ENCODE data around the gene MVB12B.

MVB12B gene

DNA sequence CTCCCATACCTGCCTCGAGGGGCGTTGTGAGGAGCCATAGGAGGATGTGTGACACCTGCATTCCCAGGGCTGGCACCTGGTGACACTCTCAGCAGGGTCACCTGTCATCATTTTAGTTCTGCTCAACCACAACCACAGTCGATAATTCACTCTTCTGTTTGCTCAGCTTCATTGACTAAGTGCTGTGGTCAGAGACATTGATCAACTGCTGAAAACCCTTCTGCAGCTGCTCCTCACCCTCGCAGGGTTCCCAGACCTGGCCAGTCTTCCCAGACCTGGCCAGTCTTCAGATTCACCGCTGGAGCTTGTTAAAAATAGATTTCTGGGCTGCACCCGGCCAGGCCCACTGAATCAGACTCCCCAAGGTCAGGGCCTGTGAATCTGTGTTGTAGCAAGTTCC lies 92.8 kb downstream of the MVB12B start:
- H3K4me3 ChIP-seq (ENCODE audit: low read length) = no peak overlapping the region
- TF ChIP-seq, protein P1, sequence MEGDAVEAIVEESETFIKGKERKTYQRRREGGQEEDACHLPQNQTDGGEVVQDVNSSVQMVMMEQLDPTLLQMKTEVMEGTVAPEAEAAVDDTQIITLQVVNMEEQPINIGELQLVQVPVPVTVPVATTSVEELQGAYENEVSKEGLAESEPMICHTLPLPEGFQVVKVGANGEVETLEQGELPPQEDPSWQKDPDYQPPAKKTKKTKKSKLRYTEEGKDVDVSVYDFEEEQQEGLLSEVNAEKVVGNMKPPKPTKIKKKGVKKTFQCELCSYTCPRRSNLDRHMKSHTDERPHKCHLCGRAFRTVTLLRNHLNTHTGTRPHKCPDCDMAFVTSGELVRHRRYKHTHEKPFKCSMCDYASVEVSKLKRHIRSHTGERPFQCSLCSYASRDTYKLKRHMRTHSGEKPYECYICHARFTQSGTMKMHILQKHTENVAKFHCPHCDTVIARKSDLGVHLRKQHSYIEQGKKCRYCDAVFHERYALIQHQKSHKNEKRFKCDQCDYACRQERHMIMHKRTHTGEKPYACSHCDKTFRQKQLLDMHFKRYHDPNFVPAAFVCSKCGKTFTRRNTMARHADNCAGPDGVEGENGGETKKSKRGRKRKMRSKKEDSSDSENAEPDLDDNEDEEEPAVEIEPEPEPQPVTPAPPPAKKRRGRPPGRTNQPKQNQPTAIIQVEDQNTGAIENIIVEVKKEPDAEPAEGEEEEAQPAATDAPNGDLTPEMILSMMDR (conservative IDR thresholded peaks at IDR 0.05; ENCODE audit: low read length) = no peak
- DNase-seq (ENCODE audit: low read depth) = no peak

DNA sequence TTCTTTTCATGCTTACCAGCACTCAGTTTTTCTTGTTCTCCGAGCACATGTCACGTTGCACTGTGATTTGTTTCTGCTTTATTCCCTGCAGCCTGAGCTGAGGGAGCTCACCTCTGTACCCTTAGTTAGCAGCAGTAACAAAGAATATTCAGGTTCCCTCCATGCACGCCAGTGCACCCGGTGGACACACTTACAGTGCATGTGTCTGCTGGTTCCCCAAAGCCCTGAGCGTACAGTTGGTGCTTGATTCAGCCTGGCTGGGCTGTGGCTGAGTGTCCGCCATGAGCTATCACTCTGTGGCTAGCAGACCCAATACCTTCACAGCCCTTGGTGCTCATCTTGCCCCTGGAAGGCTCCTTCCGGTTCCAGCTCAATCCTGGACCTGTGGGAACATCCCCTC lies 93.5 kb downstream of the MVB12B start:
- H3K4me3 ChIP-seq (ENCODE audit: low read length) = no peak overlapping the region
- no peak for DNase-seq (ENCODE audit: low read depth)
- TF ChIP-seq, protein P1 (conservative IDR thresholded peaks at IDR 0.05; ENCODE audit: low read length) = no peak

DNA sequence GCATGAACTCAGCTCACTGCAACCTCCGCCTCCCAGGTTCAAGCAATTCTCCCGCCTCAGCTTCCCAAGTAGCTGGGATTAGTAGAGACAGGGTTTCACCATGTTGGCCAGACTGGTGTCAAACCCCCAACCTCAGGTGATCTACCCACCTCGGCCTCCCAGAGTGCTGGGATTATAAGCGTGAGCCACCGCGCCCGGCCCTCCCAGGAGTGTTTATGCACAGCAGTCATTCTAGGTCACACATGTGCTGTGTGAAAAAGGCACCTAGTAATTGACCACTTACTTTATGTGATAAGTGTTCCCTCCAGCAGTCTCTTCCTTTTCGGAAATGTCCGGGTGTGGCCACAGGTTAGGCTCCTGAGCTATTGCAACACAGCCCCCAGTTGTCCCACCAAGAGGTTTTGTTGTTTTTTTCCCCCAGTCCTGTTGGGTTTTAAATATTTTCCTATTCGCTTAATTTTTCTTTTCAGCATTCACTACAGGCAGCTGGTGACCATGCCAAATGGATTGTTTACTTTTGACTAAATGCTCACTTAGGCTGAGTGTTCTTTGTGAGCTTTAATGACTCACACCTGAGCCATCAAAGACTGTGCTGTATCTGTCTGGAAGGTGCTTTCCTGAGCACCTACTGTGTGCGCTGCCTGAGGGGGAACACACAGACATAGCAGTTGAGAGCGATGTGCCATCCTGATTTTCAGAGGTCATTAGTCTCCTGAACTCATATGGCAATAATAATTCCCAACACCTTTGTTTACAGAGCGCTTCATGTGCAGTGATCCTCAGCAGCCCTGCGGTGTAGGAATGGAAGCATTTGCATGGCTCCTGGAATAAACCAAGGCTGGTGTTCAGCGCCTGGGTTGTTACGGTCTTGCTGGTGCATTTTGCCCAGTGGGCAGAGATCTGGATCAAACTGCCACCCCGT lies 94.3 kb downstream of the MVB12B start:
- DNase-seq (ENCODE audit: low read depth) = no peak
- no peak overlapping the region for H3K4me3 ChIP-seq (ENCODE audit: low read length)
- TF ChIP-seq, protein P1 (conservative IDR thresholded peaks at IDR 0.05; ENCODE audit: low read length) = no peak

DNA sequence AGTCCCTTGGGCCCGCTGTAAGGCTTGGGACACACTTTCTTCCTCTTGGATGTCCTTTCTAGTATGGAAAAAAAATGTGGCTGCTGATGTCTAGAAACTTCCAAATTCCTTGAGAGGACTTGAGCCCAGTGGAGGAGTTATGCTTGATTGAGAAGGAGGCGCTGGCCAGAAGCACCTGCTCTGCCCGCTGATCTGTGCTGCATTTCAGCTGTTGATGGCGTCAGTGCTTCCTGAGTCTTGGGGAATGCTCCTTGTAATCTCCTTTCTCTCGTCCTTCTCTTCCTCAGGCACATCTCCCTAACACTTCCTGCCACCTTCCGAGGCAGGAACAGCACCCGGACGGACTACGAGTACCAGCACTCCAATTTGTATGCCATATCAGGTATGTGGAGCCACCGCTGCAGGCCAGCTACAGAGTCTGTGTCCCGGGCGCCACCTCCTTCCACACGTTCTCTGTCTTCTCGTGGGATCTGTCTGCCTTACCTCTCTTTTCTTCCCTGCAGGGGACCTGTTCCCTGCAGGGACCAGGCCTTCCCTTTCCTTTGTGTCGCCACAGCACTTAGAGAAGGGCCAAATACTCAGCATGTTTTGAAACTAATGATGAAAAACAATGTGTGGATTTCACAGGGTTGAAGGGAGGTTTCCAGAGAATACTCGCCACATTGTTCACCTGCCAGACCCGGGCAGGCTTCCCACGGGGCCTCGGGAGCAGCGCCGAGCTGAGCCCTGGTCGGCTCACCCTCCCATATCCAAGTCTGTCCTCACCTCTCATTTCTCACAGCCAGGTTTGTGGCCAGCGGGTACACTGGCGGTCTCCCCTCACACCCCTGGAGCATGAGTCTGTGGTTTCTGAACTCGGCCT lies 95.2 kb downstream of the MVB12B start:
- no peak for DNase-seq (ENCODE audit: low read depth)
- no peak overlapping the region for H3K4me3 ChIP-seq (ENCODE audit: low read length)
- TF ChIP-seq, protein P1 (conservative IDR thresholded peaks at IDR 0.05; ENCODE audit: low read length) = no peak

DNA sequence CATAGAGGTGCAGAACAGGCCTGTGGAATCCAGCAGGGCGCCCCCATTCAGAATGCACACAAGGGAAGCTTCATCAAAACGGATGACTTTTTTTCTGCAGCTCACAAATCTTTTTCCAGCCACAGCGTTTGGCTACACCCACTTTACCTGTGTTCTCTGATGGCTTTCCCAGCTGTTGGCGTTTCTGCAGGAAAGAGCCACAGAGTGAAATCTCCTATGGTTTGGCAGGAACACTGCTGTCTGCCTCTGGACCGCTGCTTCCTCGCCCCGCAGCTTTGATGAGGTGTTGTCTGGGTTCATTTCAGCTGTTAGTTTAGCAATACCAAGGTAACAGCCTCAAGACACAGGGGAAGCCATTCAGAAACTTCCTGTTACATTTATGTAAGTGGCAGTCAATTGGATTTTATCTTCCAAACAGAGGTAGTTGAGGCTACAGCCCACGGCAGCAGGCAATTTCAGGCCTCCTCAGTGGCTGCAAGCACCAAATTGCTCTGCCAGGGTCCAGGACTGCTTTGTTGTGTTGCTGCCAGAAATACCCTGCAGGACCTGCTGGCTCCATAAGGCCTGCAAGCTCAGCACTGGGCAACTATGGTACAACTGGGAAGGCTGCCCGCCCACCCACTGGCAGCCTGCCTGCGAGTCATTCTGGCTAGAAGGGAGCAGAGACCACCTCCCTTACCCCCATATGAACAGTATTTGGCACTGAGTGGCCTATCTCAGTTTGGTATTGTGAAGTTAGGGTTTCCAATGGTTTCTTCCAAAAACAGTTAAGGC lies 96.7 kb downstream of the MVB12B start:
- TF ChIP-seq, protein P1 (conservative IDR thresholded peaks at IDR 0.05; ENCODE audit: low read length) = no peak
- no peak overlapping the region for H3K4me3 ChIP-seq (ENCODE audit: low read length)
- DNase-seq (ENCODE audit: low read depth) = no peak

DNA sequence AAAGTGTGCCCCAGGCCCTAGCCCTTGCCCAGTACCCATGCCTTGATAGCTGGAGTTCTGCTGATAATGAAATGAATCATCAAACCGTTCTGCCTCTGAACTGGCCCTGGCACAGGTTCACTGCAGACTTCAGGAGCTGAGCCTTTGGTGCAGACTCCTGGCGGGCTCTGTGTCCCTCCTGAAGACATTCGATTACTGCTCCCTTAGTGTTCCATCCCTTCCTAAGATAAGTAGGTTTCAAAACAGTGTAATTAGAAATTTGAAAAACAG lies 97.2 kb downstream of the MVB12B start:
- no peak for DNase-seq (ENCODE audit: low read depth)
- TF ChIP-seq, protein P1 (conservative IDR thresholded peaks at IDR 0.05; ENCODE audit: low read length) = no peak
- H3K4me3 ChIP-seq (ENCODE audit: low read length) = no peak overlapping the region

Data from AG10803 (cell line).